Hepatocyte (in vitro differentiated cells): ENCODE measurements around the gene ANKRD12. TPM values are rescaled to one million over a fixed set of nuclear protein-coding genes. Genes with fewer than 3 reads are reported as not detected.

Experiments
- DNase-seq: peaks from one replicate; pipeline ENCODE4 v3.0.0-alpha.2; 2016; ENCODE audit warnings: low spot score
- H2AFZ ChIP-seq: fragments of 200-600 bp; sonication (generic); 2 replicates; pipeline ENCODE4 v1.6.0; 2016; ENCODE audit warnings: antibody characterized with exemption, mild to moderate bottlenecking
- H3K27ac ChIP-seq: fragments of 200-600 bp; sonication (generic); 2 replicates; pipeline ENCODE4 v1.5.1; 2016; ENCODE audit warnings: mild to moderate bottlenecking
- H3K27me3 ChIP-seq: fragments of 200-600 bp; sonication (generic); 2 replicates; pipeline ENCODE4 v1.6.1; 2016
- H3K36me3 ChIP-seq: fragments of 200-600 bp; sonication (generic); replicated peaks from 2 replicates; pipeline ENCODE4 v1.5.1; 2016; ENCODE audit warnings: low read depth; ENCODE audit not compliant: insufficient read depth
- H3K4me1 ChIP-seq: fragments of 200-600 bp; sonication (generic); 2 replicates; pipeline ENCODE4 v1.5.1; 2016; ENCODE audit warnings: mild to moderate bottlenecking, moderate library complexity; ENCODE audit not compliant: insufficient read depth
- H3K4me2 ChIP-seq: fragments of 200-600 bp; sonication (generic); 2 replicates; pipeline ENCODE4 v1.6.0; 2016
- H3K4me3 ChIP-seq: fragments of 200-600 bp; sonication (generic); 2 replicates; pipeline ENCODE4 v1.5.1; 2016; ENCODE audit warnings: mild to moderate bottlenecking
- H3K79me2 ChIP-seq: fragments of 200-600 bp; sonication (generic); 2 replicates; pipeline ENCODE4 v1.6.0; 2017; ENCODE audit warnings: mild to moderate bottlenecking
- H3K9me2 ChIP-seq: fragments of 200-600 bp; sonication (generic); replicated peaks from 2 replicates; pipeline ENCODE4 v1.6.0; 2017; ENCODE audit warnings: mild to moderate bottlenecking; ENCODE audit not compliant: insufficient read depth
- H3K9me3 ChIP-seq: fragments of 200-600 bp; sonication (generic); 2 replicates; pipeline ENCODE4 v1.5.1; 2016; ENCODE audit warnings: low read depth, mild to moderate bottlenecking
- H4K20me1 ChIP-seq: fragments of 200-600 bp; sonication (generic); 2 replicates; pipeline ENCODE4 v1.6.0; 2016; ENCODE audit warnings: mild to moderate bottlenecking; ENCODE audit not compliant: insufficient read depth, poor library complexity, severe bottlenecking
- CTCF ChIP-seq: fragments of 200-600 bp; sonication (generic); IDR thresholded peaks from 2 replicates; pipeline ENCODE4 v1.5.1; 2016; ENCODE audit warnings: antibody characterized with exemption, mild to moderate bottlenecking; ENCODE audit not compliant: poor library complexity
- EZH2 ChIP-seq: fragments of 200-600 bp; sonication (generic); IDR thresholded peaks from 2 replicates; pipeline ENCODE4 v1.6.1; 2016; ENCODE audit warnings: antibody characterized with exemption, mild to moderate bottlenecking, borderline replicate concordance
- EZH2phosphoT487 ChIP-seq: fragments of 200-600 bp; sonication (generic); IDR thresholded peaks from one replicate; pipeline ENCODE4 v1.6.1; 2018; ENCODE audit warnings: antibody characterized with exemption, mild to moderate bottlenecking, low read depth, moderate library complexity; ENCODE audit not compliant: unreplicated experiment, severe bottlenecking
- WGBS: methylation state at CpG from one replicate; pipeline ENCODE4 v1.1.6; 2016; ENCODE audit warnings: low lambda C conversion rate; ENCODE audit errors: missing lambda C conversion rate; 5-methylcytosine and 5-hydroxymethylcytosine counted together
- polyA plus RNA-seq: library from polyadenylated mRNA; unstranded; fragments of >200 nt; fragmentation: Nextera tagmentation; extraction: Ambion mirVana; gene quantifications from 2 replicates; pipeline ENCODE4 v1.2.1, GENCODE V29; 2016
- total RNA-seq: library from RNA; depleted of rRNA; stranded (reverse); fragments of >200 nt; gene quantifications from 2 replicates; pipeline ENCODE4 v1.2.3, GENCODE V29; 2014

Gene ANKRD12
- total and polyA plus RNA-seq, 2 experiments from 2014 or later: 29.2 to 34.3 TPM

- no peak overlapping the region for H2AFZ ChIP-seq
- DNase-seq: no peak
- H4K20me1 ChIP-seq: no peaks in the 10 kb centered on the region
- H3K9me2 ChIP-seq: no peaks in the 10 kb centered on the region
- no peaks in the 10 kb centered on the region for H3K9me3 ChIP-seq
- no peaks in the 10 kb centered on the region for H3K36me3 ChIP-seq
- no peak overlapping the region for H3K27ac ChIP-seq
- no peaks in the 10 kb centered on the region for H3K27me3 ChIP-seq
- TF ChIP-seq CTCF (no peak), EZH2phosphoT487 (no peak), EZH2 (no peak)
- H3K4me3 ChIP-seq: no peak overlapping the region
- H3K4me1 ChIP-seq: no peaks in the 10 kb centered on the region
- WGBS: 90% methylated on average over 2 of the region's 2 CpGs
- no peak overlapping the region for H3K4me2 ChIP-seq
- peaks cover 3% of the 10 kb centered on the region for H3K79me2 ChIP-seq
Measured at GRCh38 chr18:9191658-9192256, 55.2 kb downstream of the ANKRD12 start.

GRCh38 chr18:9193031-9193430 lies 56.5 kb downstream of the ANKRD12 start:
- no peaks in the 10 kb centered on the region for H3K9me3 ChIP-seq
- H4K20me1 ChIP-seq: no peaks in the 10 kb centered on the region
- TF ChIP-seq CTCF (no peak), EZH2phosphoT487 (no peak), EZH2 (no peak)
- H3K4me2 ChIP-seq: no peak overlapping the region
- no peaks in the 10 kb centered on the region for H3K4me1 ChIP-seq
- no peaks in the 10 kb centered on the region for H3K36me3 ChIP-seq
- H3K27ac ChIP-seq: no peak overlapping the region
- no peaks in the 10 kb centered on the region for H3K9me2 ChIP-seq
- WGBS: 96% methylated on average over 2 of the region's 2 CpGs
- no peaks in the 10 kb centered on the region for H3K79me2 ChIP-seq
- H3K4me3 ChIP-seq: no peak overlapping the region
- DNase-seq: no peak
- no peaks in the 10 kb centered on the region for H3K27me3 ChIP-seq
- H2AFZ ChIP-seq: no peak overlapping the region

- no peaks in the 10 kb centered on the region for H3K79me2 ChIP-seq
- no peak overlapping the region for H2AFZ ChIP-seq
- H3K4me1 ChIP-seq: peaks cover 6% of the 10 kb centered on the region
- H4K20me1 ChIP-seq: no peaks in the 10 kb centered on the region
- H3K9me2 ChIP-seq: no peaks in the 10 kb centered on the region
- no peaks in the 10 kb centered on the region for H3K36me3 ChIP-seq
- 91% methylated on average over 4 of the region's 4 CpGs for WGBS
- H3K4me2 ChIP-seq: no peak overlapping the region
- H3K4me3 ChIP-seq: no peak overlapping the region
- no peak for TF ChIP-seq EZH2
- no peak for TF ChIP-seq CTCF
- no peak for TF ChIP-seq EZH2phosphoT487
- no peaks in the 10 kb centered on the region for H3K9me3 ChIP-seq
- H3K27me3 ChIP-seq: no peaks in the 10 kb centered on the region
- no peak for DNase-seq
- no peak overlapping the region for H3K27ac ChIP-seq
Measured at GRCh38 chr18:9196568-9196967, 60.0 kb downstream of the ANKRD12 start.
